Kidney epithelial cell (primary cell): ENCODE measurements around the gene SERBP1. TPM values are rescaled to one million over a fixed set of nuclear protein-coding genes. Genes with fewer than 3 reads are reported as not detected.
A peak's percentile ranks its signal among the peaks of the same experiment; 100 is the strongest.

Source experiments
- DNase-seq: peaks from one replicate; pipeline ENCODE4 v3.0.0-alpha.2; 2010; ENCODE audit warnings: low read depth
- H3K27me3 ChIP-seq: 2 replicates; pipeline ENCODE4 v1.6.0; 2011; ENCODE audit warnings: low read length; ENCODE audit not compliant: control insufficient read depth, insufficient read depth
- H3K36me3 ChIP-seq: 2 replicates; pipeline ENCODE4 v1.5.1; 2011; ENCODE audit warnings: low read length; ENCODE audit not compliant: control insufficient read depth, insufficient read depth
- H3K4me3 ChIP-seq: 2 replicates; pipeline ENCODE4 v1.5.1; 2011; ENCODE audit warnings: low read depth, mild to moderate bottlenecking, control low read depth, low read length
- CTCF ChIP-seq: IDR thresholded peaks from 2 replicates; pipeline ENCODE4 v1.5.1; 2011; ENCODE audit warnings: mild to moderate bottlenecking, moderate library complexity, low read length, control low read depth, inconsistent platforms; ENCODE audit not compliant: insufficient read depth, poor library complexity, severe bottlenecking
- total RNA-seq: library from RNA; depleted of rRNA; stranded (reverse); fragments of >200 nt; gene quantifications from 2 replicates; pipeline ENCODE4 v1.2.3, GENCODE V29; 2015

SERBP1 gene
- total RNA-seq, 1 donor from 2014 or later, result 234 TPM

- Histone ChIP-seq H3K36me3 (no peaks in the 10 kb centered on the region), H3K4me3 (no peak overlapping the region), H3K27me3 (no peaks in the 10 kb centered on the region)
- TF ChIP-seq CTCF, result no peak
- DNase-seq, result no peak
Observed at GRCh38 chr1:67399199-67399993, 30.8 kb downstream of the SERBP1 start.

- no peak for DNase-seq
- Histone ChIP-seq H3K4me3 (no peak overlapping the region), H3K36me3 (no peaks in the 10 kb centered on the region), H3K27me3 (no peaks in the 10 kb centered on the region)
- no peak for TF ChIP-seq CTCF
Observed at GRCh38 chr1:67394548-67394947, 35.7 kb downstream of the SERBP1 start.

- no peak for TF ChIP-seq CTCF
- no peak for DNase-seq
- Histone ChIP-seq H3K4me3 (no peak overlapping the region), H3K27me3 (no peaks in the 10 kb centered on the region), H3K36me3 (no peaks in the 10 kb centered on the region)
Observed at GRCh38 chr1:67393737-67394136, 36.5 kb downstream of the SERBP1 start.

GRCh38 chr1:67393240-67393639 is 37.0 kb downstream of the SERBP1 start:
- no peaks in the 10 kb centered on the region for H3K27me3 ChIP-seq
- no peak for TF ChIP-seq CTCF
- no peaks in the 10 kb centered on the region for H3K36me3 ChIP-seq
- H3K4me3 ChIP-seq, result no peak overlapping the region
- DNase-seq, result no peak

GRCh38 chr1:67390041-67390887 is 39.9 kb downstream of the SERBP1 start:
- no peak overlapping the region for H3K4me3 ChIP-seq

More at GRCh38 chr1:67390041-67390887, 39.9 kb downstream of the SERBP1 start:
- no peak for TF ChIP-seq CTCF
- Histone ChIP-seq H3K27me3 (no peaks in the 10 kb centered on the region), H3K36me3 (no peaks in the 10 kb centered on the region)
- DNase-seq, result peak; percentile 94
